ENCODE data around the gene METTL8.

The METTL8 gene

GRCh38 chr2:171441470-171441869 is 7.7 kb upstream of the METTL8 start:
- no peak for TF ChIP-seq CTCF (conservative IDR thresholded peaks at IDR 0.05; ENCODE audit: low read length)

GRCh38 chr2:171436307-171436706 is 2.5 kb upstream of the METTL8 start:
- no peak overlapping the region for H3K4me3 ChIP-seq (ENCODE audit: low read length)
- no peak for TF ChIP-seq CTCF (conservative IDR thresholded peaks at IDR 0.05; ENCODE audit: low read length)
- DNase-seq (ENCODE audit: low read depth) = peak; percentile 81

More at GRCh38 chr2:171441470-171441869, 7.7 kb upstream of the METTL8 start:
- H3K4me3 ChIP-seq (ENCODE audit: low read length) = no peak overlapping the region
- no peak for DNase-seq (ENCODE audit: low read depth)

- H3K4me3 ChIP-seq (ENCODE audit: low read length) = peak within 1 kb of the TSS; percentile 90
- TF ChIP-seq CTCF (conservative IDR thresholded peaks at IDR 0.05; ENCODE audit: low read length) = no peak; the same call in 1 of the 2 replicates
- peak; percentile 95 for DNase-seq (ENCODE audit: low read depth)
Measured at GRCh38 chr2:171434013-171434989, 511 bp upstream of the METTL8 start, which contains the start of gene DCAF17. DCAF17 (plus strand) TSS chr2:171434226; CDS start chr2:171434578, 352 bp downstream.

GRCh38 chr2:171432969-171433762 is 624 bp downstream of the METTL8 start:
- peak; percentile 24 for DNase-seq (ENCODE audit: low read depth)
- TF ChIP-seq CTCF (conservative IDR thresholded peaks at IDR 0.05; ENCODE audit: low read length) = no peak
- H3K4me3 ChIP-seq (ENCODE audit: low read length) = peak overlapping the region; percentile 90

- DNase-seq (ENCODE audit: low read depth) = no peak
- no peak for TF ChIP-seq CTCF (conservative IDR thresholded peaks at IDR 0.05; ENCODE audit: low read length)
- H3K4me3 ChIP-seq (ENCODE audit: low read length) = no peak overlapping the region
Measured at GRCh38 chr2:171432206-171432968, 1.4 kb downstream of the METTL8 start.

GRCh38 chr2:171431677-171432167 is 2.1 kb downstream of the METTL8 start:
- DNase-seq (ENCODE audit: low read depth) = no peak
- no peak overlapping the region for H3K4me3 ChIP-seq (ENCODE audit: low read length)
- TF ChIP-seq CTCF (conservative IDR thresholded peaks at IDR 0.05; ENCODE audit: low read length) = no peak

Data from AG10803 (cell line).